Breast epithelium (tissue), 4 donors: ENCODE measurements around the gene PPM1J. TPM values are rescaled to one million over a fixed set of nuclear protein-coding genes. Genes with fewer than 3 reads are reported as not detected.

Experiments used
- DNase-seq, 2 donors: peaks; one replicate each; pipeline ENCODE4 v3.0.0-alpha.2; 2019; ENCODE audit warnings: low spot score in 2 of 2
- H3K27ac ChIP-seq, 2 donors: fragments of 200-600 bp; sonication (generic) in 1 of 2; one replicate each; pipeline ENCODE4 v1.5.1; 2016 to 2019; ENCODE audit warnings: mild to moderate bottlenecking in 1 of 2
- H3K27me3 ChIP-seq, 2 donors: fragments of 200-600 bp; sonication (generic) in 1 of 2; one replicate each; pipeline versions ENCODE4 v1.5.1 to v1.6.0; 2017 to 2019; ENCODE audit warnings: control low read depth in 1 of 2, mild to moderate bottlenecking in 1 of 2
- H3K36me3 ChIP-seq: fragments of 200-600 bp; one replicate; pipeline ENCODE4 v1.5.1; 2019
- H3K4me1 ChIP-seq, 2 donors: fragments of 200-600 bp; sonication (generic); one replicate each; pipeline ENCODE4 v1.5.1; 2016 to 2019; ENCODE audit warnings: control low read depth in 1 of 2
- H3K4me3 ChIP-seq, 3 donors: fragments of 200-600 bp; sonication (generic); 1 replicate in 2 of 3; 2 replicates in 1 of 3; pipeline ENCODE4 v1.5.1; 2016 to 2019; ENCODE audit warnings: mild to moderate bottlenecking in 3 of 3, moderate library complexity in 2 of 3
- H3K9me3 ChIP-seq, 2 donors: fragments of 200-600 bp; sonication (generic) in 1 of 2; one replicate each; pipeline ENCODE4 v1.5.1; 2016 to 2019; ENCODE audit warnings: control low read depth in 1 of 2
- POLR2A ChIP-seq: fragments of 450-650 bp; IDR thresholded peaks from one replicate; pipeline ENCODE4 v1.6.1; 2016; ENCODE audit warnings: antibody characterized with exemption, mild to moderate bottlenecking, moderate library complexity
- POLR2AphosphoS5 ChIP-seq, 3 donors: sonication (generic); formaldehyde crosslinking; IDR thresholded peaks; one replicate each; pipeline ENCODE4 v1.6.1; 2017; ENCODE audit warnings: antibody characterized with exemption in 3 of 3
- intact Hi-C: fragments of 100-400 bp; cut with DNase I; formaldehyde crosslinking; loops from one replicate; pipeline ENCODE4 v1.15.1; 2023; ENCODE audit warnings: low total_unique reads
- total RNA-seq, 3 donors: library from RNA; depleted of rRNA; stranded (reverse); fragments of >200 nt; gene quantifications; one replicate each; pipeline ENCODE4 v1.1.0, GENCODE V29; 2016
- TF ChIP-seq, protein P1 (sequence below), 3 donors: fragments of 450-650 bp; IDR thresholded peaks; one replicate each; pipeline ENCODE4 v1.5.1; 2016 to 2017; ENCODE audit warnings: antibody characterized with exemption in 3 of 3, mild to moderate bottlenecking in 3 of 3, moderate library complexity in 3 of 3

Gene PPM1J
- total RNA-seq, 3 donors from 2014 or later = 0.32 to 5.3 (median 4.9) TPM

DNA sequence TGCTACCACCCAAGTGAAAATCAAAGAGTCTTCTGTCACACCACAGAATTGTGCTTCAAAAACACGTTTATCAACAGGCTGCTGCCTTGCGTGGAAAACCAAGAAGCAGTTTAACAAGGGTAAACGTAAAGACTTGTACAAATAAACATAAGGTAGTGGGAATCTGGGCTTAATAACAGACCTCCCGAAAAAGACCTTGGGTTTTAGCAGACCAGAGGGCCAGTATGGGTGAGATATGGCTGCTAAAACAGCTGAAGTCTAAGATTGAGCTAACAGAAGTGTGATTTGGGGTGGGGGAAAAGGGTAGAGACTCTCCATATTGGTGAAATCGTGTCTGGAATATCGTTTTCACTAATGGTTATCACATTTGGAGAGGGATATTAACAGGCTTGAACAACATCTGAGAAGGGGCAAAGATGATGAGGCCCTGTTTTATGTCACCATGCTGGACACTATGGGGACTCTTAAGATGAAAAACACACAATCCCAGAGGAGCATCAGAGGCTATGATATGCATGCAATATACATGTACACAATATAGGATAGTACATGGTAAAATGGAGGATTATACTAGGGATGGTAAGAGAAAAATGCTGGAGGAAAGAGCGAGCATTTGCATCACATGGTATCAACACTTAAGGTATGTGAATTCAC is 39.3 kb downstream of the PPM1J start:
- Histone ChIP-seq H3K9me3 (no peaks in the 10 kb centered on the region), H3K4me1 (peaks cover 5 to 12% of the 10 kb centered on the region in 2 donors), H3K27ac (peak overlapping the region; percentile 88 to 97), H3K4me3 (peak overlapping the region; percentile 85 to 92 (median 90)), H3K36me3 (no peaks in the 10 kb centered on the region), H3K27me3 (no peaks in the 10 kb centered on the region)
- intact Hi-C loops = no loop called here
- no peak for TF ChIP-seq POLR2A
- TF ChIP-seq, protein P1, sequence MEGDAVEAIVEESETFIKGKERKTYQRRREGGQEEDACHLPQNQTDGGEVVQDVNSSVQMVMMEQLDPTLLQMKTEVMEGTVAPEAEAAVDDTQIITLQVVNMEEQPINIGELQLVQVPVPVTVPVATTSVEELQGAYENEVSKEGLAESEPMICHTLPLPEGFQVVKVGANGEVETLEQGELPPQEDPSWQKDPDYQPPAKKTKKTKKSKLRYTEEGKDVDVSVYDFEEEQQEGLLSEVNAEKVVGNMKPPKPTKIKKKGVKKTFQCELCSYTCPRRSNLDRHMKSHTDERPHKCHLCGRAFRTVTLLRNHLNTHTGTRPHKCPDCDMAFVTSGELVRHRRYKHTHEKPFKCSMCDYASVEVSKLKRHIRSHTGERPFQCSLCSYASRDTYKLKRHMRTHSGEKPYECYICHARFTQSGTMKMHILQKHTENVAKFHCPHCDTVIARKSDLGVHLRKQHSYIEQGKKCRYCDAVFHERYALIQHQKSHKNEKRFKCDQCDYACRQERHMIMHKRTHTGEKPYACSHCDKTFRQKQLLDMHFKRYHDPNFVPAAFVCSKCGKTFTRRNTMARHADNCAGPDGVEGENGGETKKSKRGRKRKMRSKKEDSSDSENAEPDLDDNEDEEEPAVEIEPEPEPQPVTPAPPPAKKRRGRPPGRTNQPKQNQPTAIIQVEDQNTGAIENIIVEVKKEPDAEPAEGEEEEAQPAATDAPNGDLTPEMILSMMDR (IDR thresholded peaks at IDR 0.05) = no peak
- TF ChIP-seq POLR2AphosphoS5 (IDR thresholded peaks at IDR 0.05) = no peak
- DNase-seq = no peak

DNA sequence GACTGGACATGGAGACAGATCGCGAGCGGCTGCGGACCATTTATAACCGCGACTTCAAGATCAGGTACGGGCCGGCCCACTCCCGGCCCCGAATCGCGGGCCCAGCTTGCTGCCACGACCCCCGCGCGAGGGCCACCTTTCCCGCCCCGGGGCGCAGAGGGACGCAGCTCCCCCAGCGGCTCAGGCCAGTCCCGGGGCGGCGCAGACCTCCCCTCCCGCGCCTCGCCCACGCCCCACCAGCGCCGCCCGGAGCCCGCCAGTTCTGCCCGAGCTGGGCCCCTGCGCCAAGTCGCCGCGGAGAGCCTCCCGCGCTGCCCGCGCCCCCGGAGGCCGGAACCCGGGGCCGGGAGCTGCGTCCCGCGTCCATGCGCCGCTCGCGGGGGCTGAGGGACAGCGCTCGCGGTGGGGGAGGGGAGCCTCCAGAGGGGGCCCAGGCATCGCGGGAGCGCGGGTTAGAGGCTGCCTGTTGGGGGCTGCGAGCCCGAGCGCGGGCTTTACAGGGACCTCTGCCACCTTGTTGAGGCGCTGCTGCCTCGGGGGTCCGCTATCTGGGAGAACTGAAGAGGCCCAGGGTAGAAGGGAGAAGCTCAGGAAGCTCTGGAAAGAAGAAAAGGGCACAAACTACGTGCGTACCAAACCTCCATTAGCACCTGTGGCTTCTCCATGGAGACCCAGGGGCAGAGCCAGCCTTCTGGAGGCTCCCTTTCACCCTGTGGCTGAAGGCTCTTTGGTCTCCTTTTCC is 40.0 kb downstream of the PPM1J start:
- TF ChIP-seq POLR2AphosphoS5 (IDR thresholded peaks at IDR 0.05) (no peak), POLR2A (no peak)
- TF ChIP-seq, protein P1 (IDR thresholded peaks at IDR 0.05) = no peak
- DNase-seq = no peak

DNA sequence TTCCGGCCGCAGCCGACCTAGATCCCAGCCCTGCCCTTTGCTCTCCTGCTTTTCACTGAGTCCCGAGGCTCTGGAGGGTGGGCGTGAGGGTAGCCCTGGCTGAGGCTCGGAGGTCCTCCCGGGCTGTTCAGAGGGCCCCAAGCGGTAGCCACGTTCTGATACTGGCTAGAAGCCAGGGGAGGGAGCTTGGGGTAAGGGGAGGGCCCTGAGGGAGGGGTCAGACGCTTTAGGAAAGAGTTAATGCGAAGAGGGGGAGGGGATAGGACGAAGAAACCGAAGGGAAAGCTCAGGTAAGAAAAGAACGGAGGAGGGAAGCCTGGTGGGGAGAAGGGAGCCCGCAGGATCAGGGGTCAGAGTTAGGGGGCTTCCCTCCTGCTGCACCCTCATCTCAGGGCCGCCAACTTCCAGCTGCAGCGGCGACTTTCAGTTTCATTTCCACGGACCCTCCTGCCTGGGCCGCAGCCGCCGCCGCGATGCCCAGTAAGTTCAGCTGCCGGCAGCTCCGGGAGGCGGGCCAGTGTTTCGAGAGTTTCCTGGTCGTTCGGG is 40.6 kb downstream of the PPM1J start, which contains the start of gene MOV10:
TSS of gene MOV10 (plus strand) at position 220 of the 546 bp plus-strand sequence. CDS start at position 474, 254 bp downstream.
- intact Hi-C loops = no loop called here
- peak; percentile 68 to 76 for DNase-seq

More for the DNA sequence above, 40.0 kb downstream of the PPM1J start:
- Histone ChIP-seq H3K4me3 (peak overlapping the region; percentile 85 to 92 (median 90)), H3K27ac (peak overlapping the region; percentile 88 to 97), H3K36me3 (no peaks in the 10 kb centered on the region), H3K9me3 (no peaks in the 10 kb centered on the region), H3K27me3 (no peaks in the 10 kb centered on the region), H3K4me1 (peaks cover 5 to 12% of the 10 kb centered on the region in 2 donors)
- intact Hi-C loops = no loop called here

DNA sequence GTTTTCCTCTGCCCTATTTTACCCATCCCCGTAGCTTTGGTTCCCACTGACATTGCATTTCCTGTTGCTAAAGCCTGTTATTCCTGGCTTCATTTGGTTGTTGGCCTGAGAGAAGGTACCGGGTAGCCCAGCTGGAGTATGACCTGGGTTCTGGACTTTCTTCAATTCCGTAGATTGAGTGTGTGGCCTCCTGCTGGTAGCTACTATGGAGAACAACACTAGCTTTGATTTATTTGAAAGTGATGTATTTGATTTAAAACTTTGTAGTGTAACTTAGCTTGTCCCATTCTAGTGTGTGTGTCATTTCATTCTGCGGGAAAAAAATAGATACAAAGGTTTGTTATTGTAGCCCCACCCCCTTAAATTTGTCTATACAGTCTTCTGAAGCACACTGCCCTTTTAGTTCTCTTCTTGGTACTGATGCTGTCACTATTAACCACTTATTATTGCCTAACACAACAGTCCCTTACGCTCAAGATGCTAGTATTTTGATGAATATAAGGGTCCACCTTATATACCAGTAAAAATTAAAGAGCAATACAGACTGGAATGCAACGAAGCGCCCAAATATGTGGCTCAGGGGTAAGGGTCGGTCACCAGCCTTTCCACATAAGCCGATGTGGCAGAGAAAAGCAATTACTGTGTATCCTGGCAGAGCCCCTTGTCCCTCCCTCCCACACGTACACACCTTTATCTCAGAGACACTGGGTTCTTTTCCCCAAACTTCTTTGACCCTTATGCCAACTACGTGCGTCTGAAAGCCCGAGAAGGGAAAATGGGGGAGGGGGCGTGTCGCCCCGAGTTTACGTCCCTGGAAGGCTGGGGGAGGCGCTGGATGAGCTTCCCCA is 41.3 kb downstream of the PPM1J start:
- H3K36me3 ChIP-seq = peaks cover 3% of the 10 kb centered on the region
- H3K27ac ChIP-seq = peak overlapping the region; percentile 88 to 97
- peak overlapping the region; percentile 85 to 92 (median 90) for H3K4me3 ChIP-seq
- intact Hi-C loops = no loop called here
- TF ChIP-seq POLR2AphosphoS5 (IDR thresholded peaks at IDR 0.05) (peak in 1 of 3 donors; percentile 21), POLR2A (peak; percentile 19)
- TF ChIP-seq, protein P1 (IDR thresholded peaks at IDR 0.05) = peak; percentile 38 to 54 (median 47)
- no peaks in the 10 kb centered on the region for H3K9me3 ChIP-seq
- DNase-seq = peak in 1 of 2 donors; percentile 28
- no peaks in the 10 kb centered on the region for H3K27me3 ChIP-seq
- peaks cover 5 to 12% of the 10 kb centered on the region in 2 donors for H3K4me1 ChIP-seq

More for the DNA sequence above, 40.6 kb downstream of the PPM1J start, which contains the start of gene MOV10:
- Histone ChIP-seq H3K4me1 (peaks cover 5 to 12% of the 10 kb centered on the region in 2 donors), H3K27me3 (no peaks in the 10 kb centered on the region), H3K27ac (peak within 1 kb of the TSS; percentile 88 to 97), H3K36me3 (peaks cover 3% of the 10 kb centered on the region), H3K9me3 (no peaks in the 10 kb centered on the region), H3K4me3 (peak within 1 kb of the TSS; percentile 85 to 92 (median 90))
- peak; percentile 5 for TF ChIP-seq POLR2A
- TF ChIP-seq, protein P1 (IDR thresholded peaks at IDR 0.05) = peak in 1 of 3 donors; percentile 7
- TF ChIP-seq POLR2AphosphoS5 (IDR thresholded peaks at IDR 0.05) = peak; percentile 8 to 43 (median 28)
